T-cell (primary cell): ENCODE results near the gene RHBDD3. TPM values are rescaled to one million over a fixed set of nuclear protein-coding genes. Genes with fewer than 3 reads are reported as not detected.

ENCODE experiments used
- ATAC-seq, 4 experiments: fragments of 200-7000 bp in 3 of 4; fragments of 150-1000 bp in 1 of 4; cut with Tn5 transposase; replicated peaks in 1 of 4; 1 replicate in 3 of 4; 2 replicates in 1 of 4; pipeline ENCODE4 v1.10.0; 2021; ENCODE audit warnings: moderate library complexity in 3 of 4, mild to moderate bottlenecking in 2 of 4, moderate number of reproducible peaks in 1 of 4
- CTCF ChIA-PET, 2 donors: fragments of 300-600 bp; sonication (Branson Sonifier 250); formaldehyde crosslinking; loops; one replicate each; lab custom pipeline; 2022; ENCODE audit warnings: antibody characterized with exemption in 2 of 2; lab: Charles Lee
- POLR2A ChIA-PET, 2 donors: fragments of 300-600 bp; sonication (Branson Sonifier 250); formaldehyde crosslinking; loops; one replicate each; lab custom pipeline; 2022; ENCODE audit warnings: antibody characterized with exemption in 2 of 2; lab: Charles Lee
- DNase-seq, 35 experiments: peaks; one replicate each; pipeline versions ENCODE4 v3.0.0 to v3.0.0-alpha.2; 2013 to 2023
- H3K27ac ChIP-seq: one replicate; pipeline ENCODE4 v1.5.1; 2013; ENCODE audit warnings: low read length
- H3K27me3 ChIP-seq, 2 experiments: replicated peaks in 1 of 2; 1 replicate in 1 of 2; 2 replicates in 1 of 2; pipeline versions ENCODE4 v1.6.1 to v1.7.0; 2013; ENCODE audit warnings: low read length in 1 of 2, mixed read lengths in 1 of 2; ENCODE audit not compliant: control insufficient read depth in 2 of 2, insufficient read depth in 2 of 2; ENCODE audit errors: extremely low read depth in 1 of 2
- H3K36me3 ChIP-seq, 2 donors: 1 replicate in 1 of 2; 2 replicates in 1 of 2; pipeline versions ENCODE4 v1.6.1 to v1.7.0; 2013; ENCODE audit warnings: low read length in 1 of 2; ENCODE audit not compliant: control insufficient read depth in 2 of 2, insufficient read depth in 1 of 2; ENCODE audit errors: extremely low read depth in 1 of 2
- H3K4me1 ChIP-seq, 2 experiments: 1 replicate in 1 of 2; 2 replicates in 1 of 2; pipeline versions ENCODE4 v1.6.1 to v1.7.0; 2013; ENCODE audit warnings: low read length in 2 of 2, mixed read lengths in 1 of 2; ENCODE audit not compliant: insufficient read depth in 2 of 2, control insufficient read depth in 1 of 2; ENCODE audit errors: extremely low read depth in 1 of 2
- H3K4me3 ChIP-seq, 2 donors: 1 replicate in 1 of 2; 2 replicates in 1 of 2; pipeline versions ENCODE4 v1.5.1 to v1.7.0; 2013; ENCODE audit warnings: mild to moderate bottlenecking in 2 of 2, low read length in 1 of 2, moderate library complexity in 1 of 2; ENCODE audit not compliant: control insufficient read depth in 1 of 2; ENCODE audit errors: extremely low read depth in 1 of 2
- H3K9me3 ChIP-seq: 2 replicates; pipeline ENCODE4 v1.7.0; 2013
- H3K27ac Mint-ChIP-seq, 2 donors: one replicate each; pipeline ENCODE4 v1.8.0; 2020 to 2021; ENCODE audit warnings: mild to moderate bottlenecking in 2 of 2, mixed read lengths in 2 of 2
- H3K27me3 Mint-ChIP-seq, 2 donors: one replicate each; pipeline ENCODE4 v1.8.0; 2021 to 2022; ENCODE audit warnings: mixed read lengths in 2 of 2
- H3K36me3 Mint-ChIP-seq: one replicate; pipeline ENCODE4 v1.8.0; 2021; ENCODE audit warnings: mixed read lengths
- H3K4me1 Mint-ChIP-seq, 3 donors: one replicate each; pipeline ENCODE4 v1.8.0; 2020 to 2022; ENCODE audit warnings: mixed read lengths in 3 of 3, mild to moderate bottlenecking in 1 of 3
- H3K4me3 Mint-ChIP-seq, 3 donors: one replicate each; pipeline ENCODE4 v1.8.0; 2020 to 2022; ENCODE audit warnings: mild to moderate bottlenecking in 3 of 3, mixed read lengths in 3 of 3, moderate library complexity in 3 of 3
- H3K9me3 Mint-ChIP-seq, 3 donors: one replicate each; pipeline ENCODE4 v1.8.0; 2020 to 2022; ENCODE audit warnings: mixed read lengths in 3 of 3
- WGBS: methylation state at CpG from one replicate; pipeline ENCODE4 v1.1.5; 2013; ENCODE audit warnings: missing lambda C conversion rate; ENCODE audit not compliant: insufficient coverage; 5-methylcytosine and 5-hydroxymethylcytosine counted together
- total RNA-seq, 35 experiments: library from RNA in 6 of 35; stranded (reverse) in 6 of 35; fragments of 120-200 nt in 1 of 35; gene quantifications; one replicate each; pipeline versions ENCODE4 v1.2.1 to v1.2.4 and lab custom pipeline; 2013 to 2026

The RHBDD3 gene
- total RNA-seq, 5 donors from 2014 or later (not counting 1 experiment from before 2014, with no cell fraction given), result 14.1 to 25.4 (median 22.1) TPM

GRCh38 chr22:29260031-29260560 lies 7.7 kb downstream of the RHBDD3 start:
- Histone ChIP-seq H3K9me3 (no peaks in the 10 kb centered on the region), H3K27ac (no peak overlapping the region), H3K27me3 (peaks cover 0 to 6% of the 10 kb centered on the region in 2 experiments), H3K4me3 (no peak overlapping the region), H3K4me1 (no peaks in the 10 kb centered on the region), H3K36me3 (peaks cover 6 to 18% of the 10 kb centered on the region in 2 donors)
- Mint-ChIP-seq H3K9me3 (no peaks in the 10 kb centered on the region), H3K36me3 (no peaks in the 10 kb centered on the region), H3K4me3 (no peak overlapping the region), H3K27ac (no peak overlapping the region), H3K4me1 (peaks cover 1 to 6% (median 5%) of the 10 kb centered on the region in 3 donors), H3K27me3 (no peaks in the 10 kb centered on the region)
- 97% methylated on average over 7 of the region's 13 CpGs for WGBS
- CTCF ChIA-PET, result no interaction called here
- POLR2A ChIA-PET, result no interaction called here
- ATAC-seq (no peak), DNase-seq (no peak)

GRCh38 chr22:29259253-29259899 lies 8.4 kb downstream of the RHBDD3 start:
- DNase-seq, result no peak
- peaks cover 1 to 6% (median 5%) of the 10 kb centered on the region in 3 donors for H3K4me1 Mint-ChIP-seq
- no peak overlapping the region for H3K27ac Mint-ChIP-seq
- Histone ChIP-seq H3K4me1 (no peaks in the 10 kb centered on the region), H3K36me3 (peaks cover 4 to 16% of the 10 kb centered on the region in 2 donors), H3K4me3 (no peak overlapping the region), H3K27ac (no peak overlapping the region), H3K27me3 (peaks cover 0 to 9% of the 10 kb centered on the region in 2 experiments), H3K9me3 (no peaks in the 10 kb centered on the region)
- H3K36me3 Mint-ChIP-seq, result no peaks in the 10 kb centered on the region
- CTCF ChIA-PET, result no interaction called here
- POLR2A ChIA-PET, result no interaction called here
- no peaks in the 10 kb centered on the region for H3K9me3 Mint-ChIP-seq
- 94% methylated on average over 9 of the region's 11 CpGs for WGBS
- no peak overlapping the region for H3K4me3 Mint-ChIP-seq
- no peaks in the 10 kb centered on the region for H3K27me3 Mint-ChIP-seq
- no peak for ATAC-seq

DNA sequence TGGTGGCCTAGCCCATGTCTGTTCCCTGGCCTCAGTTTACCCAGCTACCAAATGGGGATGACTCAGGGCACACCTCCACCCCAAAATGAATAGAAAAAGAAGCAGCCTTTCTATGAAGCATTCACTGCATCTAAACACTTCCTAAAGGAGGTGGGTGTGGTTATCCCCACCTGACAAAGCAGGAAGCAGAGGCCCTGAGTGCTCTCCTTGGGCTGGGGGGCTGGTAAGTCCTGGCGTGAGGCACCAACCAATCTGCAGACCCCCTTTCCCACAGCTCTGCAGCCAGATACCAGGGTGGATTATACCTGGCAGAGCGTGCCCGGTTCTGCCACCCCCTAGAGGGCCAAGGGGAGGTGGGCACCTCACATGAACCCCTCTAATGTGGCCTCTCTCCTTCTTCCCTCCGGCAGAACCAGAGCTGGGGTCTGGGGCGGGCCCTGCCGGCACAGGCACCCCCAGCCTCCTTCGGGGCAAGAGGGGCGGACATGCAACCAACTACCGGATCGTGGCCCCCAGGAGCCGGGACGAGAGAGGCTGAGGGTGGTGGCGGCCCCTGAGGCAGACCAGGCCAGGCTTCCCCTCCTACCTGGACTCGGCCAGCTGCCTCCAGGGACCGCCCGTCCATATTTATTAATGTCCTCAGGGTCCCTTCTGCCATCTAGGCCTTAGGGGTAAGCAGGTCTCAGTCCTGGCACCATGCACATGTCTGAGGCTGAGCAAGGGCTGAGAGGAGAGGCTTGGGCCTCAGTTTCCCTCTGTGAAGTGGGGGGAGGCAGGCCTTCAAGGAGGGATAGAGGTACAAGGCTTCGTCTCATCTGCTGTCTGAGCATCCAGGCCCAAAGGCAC lies 9.2 kb downstream of the RHBDD3 start:
- H3K27ac Mint-ChIP-seq, result no peak overlapping the region
- Histone ChIP-seq H3K4me1 (peaks cover 0 to 2% of the 10 kb centered on the region in 2 experiments), H3K27ac (no peak overlapping the region), H3K4me3 (no peak overlapping the region), H3K9me3 (no peaks in the 10 kb centered on the region), H3K27me3 (peaks cover 0 to 12% of the 10 kb centered on the region in 2 experiments), H3K36me3 (peaks cover under 1 to 10% of the 10 kb centered on the region in 2 donors)
- peaks cover 1 to 6% (median 5%) of the 10 kb centered on the region in 3 donors for H3K4me1 Mint-ChIP-seq
- H3K36me3 Mint-ChIP-seq, result no peaks in the 10 kb centered on the region
- WGBS, result 93% methylated on average over 13 of the region's 17 CpGs
- no peaks in the 10 kb centered on the region for H3K27me3 Mint-ChIP-seq
- POLR2A ChIA-PET, result no interaction called here
- H3K9me3 Mint-ChIP-seq, result no peaks in the 10 kb centered on the region
- no peak for DNase-seq
- H3K4me3 Mint-ChIP-seq, result no peak overlapping the region
- CTCF ChIA-PET, result no interaction called here
- no peak for ATAC-seq

- no peak overlapping the region for H3K27ac Mint-ChIP-seq
Measured at GRCh38 chr22:29257751-29258181, 10.0 kb downstream of the RHBDD3 start.

GRCh38 chr22:29256606-29257325 lies 11.0 kb downstream of the RHBDD3 start:
- POLR2A ChIA-PET, result no interaction called here
- peaks cover 0 to 2% of the 10 kb centered on the region in 2 experiments for H3K4me1 ChIP-seq

More at GRCh38 chr22:29257751-29258181, 10.0 kb downstream of the RHBDD3 start:
- Histone ChIP-seq H3K4me1 (peaks cover 0 to 2% of the 10 kb centered on the region in 2 experiments), H3K4me3 (no peak overlapping the region), H3K27me3 (peaks cover 0 to 12% of the 10 kb centered on the region in 2 experiments), H3K36me3 (peaks cover 0 to 6% of the 10 kb centered on the region in 2 donors), H3K9me3 (no peaks in the 10 kb centered on the region), H3K27ac (no peak overlapping the region)
- no peak overlapping the region for H3K4me3 Mint-ChIP-seq
- no peaks in the 10 kb centered on the region for H3K36me3 Mint-ChIP-seq
- WGBS, result 77% methylated on average over 7 of the region's 8 CpGs
- CTCF ChIA-PET, result no interaction called here
- no peak for DNase-seq
- peaks cover 1 to 6% (median 5%) of the 10 kb centered on the region in 3 donors for H3K4me1 Mint-ChIP-seq
- ATAC-seq, result no peak
- POLR2A ChIA-PET, result no interaction called here
- no peaks in the 10 kb centered on the region for H3K27me3 Mint-ChIP-seq
- no peaks in the 10 kb centered on the region for H3K9me3 Mint-ChIP-seq

More at GRCh38 chr22:29256606-29257325, 11.0 kb downstream of the RHBDD3 start:
- H3K36me3 Mint-ChIP-seq, result no peaks in the 10 kb centered on the region
- H3K4me3 ChIP-seq, result no peak overlapping the region
- H3K27me3 Mint-ChIP-seq, result peaks cover 4 to 5% of the 10 kb centered on the region in 2 donors
- 94% methylated on average over 2 of the region's 8 CpGs for WGBS
- H3K27me3 ChIP-seq, result peaks cover 0 to 12% of the 10 kb centered on the region in 2 experiments
- no peaks in the 10 kb centered on the region for H3K9me3 Mint-ChIP-seq
- H3K9me3 ChIP-seq, result no peaks in the 10 kb centered on the region
- H3K4me3 Mint-ChIP-seq, result no peak overlapping the region
- CTCF ChIA-PET, result interaction anchor here (0.5 to 0.7 kb wide), 2 partner anchors 21 to 413 kb away, joined by 5 to 6 read pairs; no protein-coding TSS in a partner anchor
- H3K27ac ChIP-seq, result no peak overlapping the region
- peaks cover 1 to 6% (median 5%) of the 10 kb centered on the region in 3 donors for H3K4me1 Mint-ChIP-seq
- ATAC-seq (no peak), DNase-seq (no peak)
- H3K27ac Mint-ChIP-seq, result no peak overlapping the region
- H3K36me3 ChIP-seq, result peaks cover 0 to 6% of the 10 kb centered on the region in 2 donors
